C4-2B (cell line): Measurements from ENCODE around the gene MAP6.

Source experiments
- H3K27ac ChIP-seq: fragments of 450-650 bp; 2 replicates; pipeline ENCODE4 v1.5.1; 2017
- CTCF ChIP-seq: fragments of 450-650 bp; conservative IDR thresholded peaks from 2 replicates; pipeline ENCODE4 v1.5.1; 2017; ENCODE audit warnings: mild to moderate bottlenecking
- ZFX ChIP-seq: fragments of 450-650 bp; IDR thresholded peaks from 2 replicates; pipeline ENCODE4 v1.6.1; 2017

The MAP6 gene

DNA sequence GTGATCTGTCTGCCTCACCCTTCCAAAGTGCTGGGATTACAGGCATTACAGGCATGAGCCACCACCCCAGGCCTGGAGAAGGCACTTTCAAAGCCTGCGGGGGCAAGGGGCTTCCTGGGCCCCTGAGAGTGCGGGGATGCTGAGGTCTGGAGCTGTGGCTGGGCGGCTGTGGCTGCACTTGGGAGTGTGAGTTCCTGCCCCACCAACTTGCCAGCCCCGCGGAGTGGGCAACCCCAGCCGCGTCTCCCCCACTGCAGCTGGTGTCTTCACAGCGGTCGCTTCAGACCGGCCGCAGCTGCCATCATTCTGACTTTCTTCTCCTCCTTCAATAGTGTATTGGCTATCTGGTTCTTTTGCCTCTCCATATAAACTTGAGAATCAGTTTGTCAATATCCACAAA, 10.7 kb upstream of the MAP6 start:
- H3K27ac ChIP-seq: no peak overlapping the region
- TF ChIP-seq ZFX: no peak
- TF ChIP-seq CTCF: no peak

GRCh38 chr11:75678620-75679259, 9.9 kb upstream of the MAP6 start:
- H3K27ac ChIP-seq: no peak overlapping the region

GRCh38 chr11:75677909-75678308, 9.1 kb upstream of the MAP6 start:
- no peak for TF ChIP-seq ZFX
- no peak for TF ChIP-seq CTCF
- no peak overlapping the region for H3K27ac ChIP-seq

More at GRCh38 chr11:75678620-75679259, 9.9 kb upstream of the MAP6 start:
- no peak for TF ChIP-seq CTCF
- no peak for TF ChIP-seq ZFX

GRCh38 chr11:75677275-75677674, 8.4 kb upstream of the MAP6 start:
- no peak overlapping the region for H3K27ac ChIP-seq
- TF ChIP-seq CTCF (no peak), ZFX (no peak)

GRCh38 chr11:75673977-75674582, 5.2 kb upstream of the MAP6 start:
- no peak overlapping the region for H3K27ac ChIP-seq
- no peak for TF ChIP-seq ZFX
- TF ChIP-seq CTCF: no peak

DNA sequence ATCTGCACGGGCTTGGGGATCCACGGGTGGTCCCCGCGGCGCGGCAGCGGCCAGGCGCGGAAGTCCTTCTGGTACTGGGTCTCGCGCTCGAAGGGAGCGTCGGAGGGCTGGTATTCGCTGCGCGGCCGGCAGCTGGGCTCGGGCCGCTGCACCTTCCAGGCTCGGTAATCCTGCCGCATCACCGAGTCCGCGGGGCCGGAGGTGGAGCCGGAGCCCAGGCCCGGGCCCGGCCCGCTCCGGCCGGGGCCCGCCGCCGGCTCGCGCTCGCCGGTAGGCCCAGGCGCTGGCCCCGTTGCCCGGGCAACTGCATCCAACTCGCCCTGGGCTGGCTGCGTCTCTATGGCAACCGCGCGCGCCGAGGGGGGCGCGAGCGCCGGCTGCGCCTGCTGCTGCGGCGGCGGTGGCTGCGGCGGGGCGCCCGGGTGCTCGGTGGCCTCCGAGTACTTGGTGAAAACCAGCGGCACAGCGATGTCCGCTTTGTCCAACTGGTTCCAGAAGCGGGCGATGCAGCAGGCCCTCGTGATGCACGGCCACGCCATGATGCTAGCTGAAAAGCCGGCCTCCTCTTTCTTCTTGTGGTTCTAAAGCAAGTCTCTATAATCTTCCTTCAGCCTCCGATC, 897 bp downstream of the MAP6 start:
- no peak for TF ChIP-seq CTCF
- no peak for TF ChIP-seq ZFX
- H3K27ac ChIP-seq: no peak overlapping the region

GRCh38 chr11:75667255-75667830, 1.5 kb downstream of the MAP6 start:
- no peak for TF ChIP-seq ZFX
- TF ChIP-seq CTCF: no peak
- no peak overlapping the region for H3K27ac ChIP-seq
